Measurements from ENCODE around the gene BBS9.

- TF ChIP-seq GABPA (IDR thresholded peaks at IDR 0.05 in 1 of 2, conservative IDR thresholded peaks at IDR 0.05 in 1 of 2) (peak in 1 of 2 donors; percentile 57), HNF4G (IDR thresholded peaks at IDR 0.05) (no peak), CTCF (IDR thresholded peaks at IDR 0.05; ENCODE audit: low read depth, low read length, missing input control) (no peak)
These were observed at the start of gene BBS9 for GRCh38 chr7:33128990-33129805.
